Calu3 (cell line): ENCODE results near the gene KLHL29. TPM values are rescaled to one million over a fixed set of nuclear protein-coding genes. Genes with fewer than 3 reads are reported as not detected.

ENCODE experiments used
- BruUV-seq: library from RNA; stranded (reverse); fragments of 400-500 nt; replicated peaks from 2 replicates; lab custom pipeline; 2021; lab: Mats Ljungman, UMichigan
- CTCF ChIA-PET: fragments of 300-600 bp; sonication (Branson Sonifier 250); formaldehyde crosslinking; loops from one replicate; lab custom pipeline; 2022; ENCODE audit warnings: antibody characterized with exemption; lab: Charles Lee
- DNase-seq: peaks from one replicate; pipeline ENCODE4 v3.0.0; 2022
- H3K27ac Mint-ChIP-seq: one replicate; pipeline ENCODE4 v1.8.0; 2022; ENCODE audit warnings: mixed read lengths; ENCODE audit not compliant: unreplicated experiment
- H3K27me3 Mint-ChIP-seq: one replicate; pipeline ENCODE4 v1.8.0; 2022; ENCODE audit warnings: mixed read lengths; ENCODE audit not compliant: unreplicated experiment
- H3K36me3 Mint-ChIP-seq: one replicate; pipeline ENCODE4 v1.8.0; 2022; ENCODE audit warnings: mild to moderate bottlenecking, moderate library complexity, mixed read lengths; ENCODE audit not compliant: insufficient read depth, unreplicated experiment
- H3K4me1 Mint-ChIP-seq: one replicate; pipeline ENCODE4 v1.8.0; 2022; ENCODE audit warnings: mild to moderate bottlenecking, low read depth, mixed read lengths; ENCODE audit not compliant: unreplicated experiment
- H3K4me3 Mint-ChIP-seq: one replicate; pipeline ENCODE4 v1.8.0; 2022; ENCODE audit warnings: mild to moderate bottlenecking, low read depth, moderate library complexity, mixed read lengths; ENCODE audit not compliant: unreplicated experiment
- H3K9me3 Mint-ChIP-seq: one replicate; pipeline ENCODE4 v1.8.0; 2022; ENCODE audit warnings: low read depth, mixed read lengths; ENCODE audit not compliant: unreplicated experiment
- CTCF ChIP-seq: fragments of 200-600 bp; IDR thresholded peaks from one replicate; pipeline ENCODE4 v1.8.0; 2022; ENCODE audit warnings: antibody characterized with exemption; ENCODE audit not compliant: unreplicated experiment
- intact Hi-C: fragments of 100-400 bp; cut with micrococcal nuclease; formaldehyde crosslinking; loops from one replicate; pipeline ENCODE4 v1.10.0; 2022; ENCODE audit not compliant: unreplicated experiment
- total RNA-seq: library from RNA; stranded (reverse); gene quantifications from 2 replicates; pipeline ENCODE4 v1.2.3, GENCODE V29; 2022

The KLHL29 gene
- total RNA-seq, 1 experiment from 2014 or later = 11.9 TPM

- Mint-ChIP-seq H3K27me3 (no peaks in the 10 kb centered on the region), H3K4me1 (no peaks in the 10 kb centered on the region), H3K36me3 (no peaks in the 10 kb centered on the region), H3K4me3 (no peak overlapping the region), H3K9me3 (no peaks in the 10 kb centered on the region), H3K27ac (no peak overlapping the region)
- no TSS peak for BruUV-seq
- TF ChIP-seq CTCF = no peak
- DNase-seq = no peak
- intact Hi-C loops = no loop called here
- CTCF ChIA-PET = no interaction called here
Measured at GRCh38 chr2:23658466-23658942, 273.5 kb downstream of the KLHL29 start.

GRCh38 chr2:23659328-23659727 is 274.3 kb downstream of the KLHL29 start:
- H3K36me3 Mint-ChIP-seq = no peaks in the 10 kb centered on the region
- no peaks in the 10 kb centered on the region for H3K4me1 Mint-ChIP-seq
- CTCF ChIA-PET = no interaction called here
- no peak overlapping the region for H3K27ac Mint-ChIP-seq
- no peak for DNase-seq
- no TSS peak for BruUV-seq
- H3K9me3 Mint-ChIP-seq = no peaks in the 10 kb centered on the region
- H3K27me3 Mint-ChIP-seq = no peaks in the 10 kb centered on the region
- no peak for TF ChIP-seq CTCF
- intact Hi-C loops = no loop called here
- no peak overlapping the region for H3K4me3 Mint-ChIP-seq

- no peak overlapping the region for H3K27ac Mint-ChIP-seq
Measured at GRCh38 chr2:23659773-23660172, 274.8 kb downstream of the KLHL29 start.

GRCh38 chr2:23660237-23660636 is 275.3 kb downstream of the KLHL29 start:
- CTCF ChIA-PET = no interaction called here
- Mint-ChIP-seq H3K9me3 (no peaks in the 10 kb centered on the region), H3K27me3 (no peaks in the 10 kb centered on the region), H3K4me1 (no peaks in the 10 kb centered on the region), H3K27ac (no peak overlapping the region), H3K4me3 (no peak overlapping the region), H3K36me3 (no peaks in the 10 kb centered on the region)
- no TSS peak for BruUV-seq
- no peak for TF ChIP-seq CTCF
- no peak for DNase-seq
- intact Hi-C loops = no loop called here

More at GRCh38 chr2:23659773-23660172, 274.8 kb downstream of the KLHL29 start:
- no peaks in the 10 kb centered on the region for H3K9me3 Mint-ChIP-seq
- intact Hi-C loops = no loop called here
- CTCF ChIA-PET = no interaction called here
- H3K4me1 Mint-ChIP-seq = no peaks in the 10 kb centered on the region
- no peaks in the 10 kb centered on the region for H3K36me3 Mint-ChIP-seq
- TF ChIP-seq CTCF = no peak
- no TSS peak for BruUV-seq
- H3K27me3 Mint-ChIP-seq = no peaks in the 10 kb centered on the region
- DNase-seq = no peak
- H3K4me3 Mint-ChIP-seq = no peak overlapping the region
